Measurements from ENCODE around the gene SNAP25.
A peak's percentile ranks its signal among the peaks of the same experiment; 100 is the strongest.

The SNAP25 gene

GRCh38 chr20:10216146-10216791 is 2.4 kb upstream of the SNAP25 start:
- DNase-seq (ENCODE audit: extremely low read depth, low read depth) = no peak
- no peak for TF ChIP-seq CTCF (IDR thresholded peaks at IDR 0.05; ENCODE audit: low read depth, low read length, missing control alignments)
- no peak overlapping the region for H3K4me3 ChIP-seq (replicated peaks; ENCODE audit: low read depth, low read length)

- TF ChIP-seq CTCF (IDR thresholded peaks at IDR 0.05; ENCODE audit: low read depth, low read length, missing control alignments) = no peak
- H3K4me3 ChIP-seq (replicated peaks; ENCODE audit: low read depth, low read length) = no peak overlapping the region; the same call in 1 of the 2 replicates
These were observed 764 bp upstream of the SNAP25 start for GRCh38 chr20:10217721-10218410.

GRCh38 chr20:10219452-10219791 is 792 bp downstream of the SNAP25 start:
- no peak for DNase-seq (ENCODE audit: extremely low read depth, low read depth)
- no peak for TF ChIP-seq CTCF (IDR thresholded peaks at IDR 0.05; ENCODE audit: low read depth, low read length, missing control alignments)
- no peak overlapping the region for H3K4me3 ChIP-seq (replicated peaks; ENCODE audit: low read depth, low read length)

More at GRCh38 chr20:10217721-10218410, 764 bp upstream of the SNAP25 start:
- no peak for DNase-seq (ENCODE audit: extremely low read depth, low read depth)

GRCh38 chr20:10219993-10220750 is 1.5 kb downstream of the SNAP25 start:
- no peak for TF ChIP-seq CTCF (IDR thresholded peaks at IDR 0.05; ENCODE audit: low read depth, low read length, missing control alignments)
- no peak for DNase-seq (ENCODE audit: extremely low read depth, low read depth)
- no peak overlapping the region for H3K4me3 ChIP-seq (replicated peaks; ENCODE audit: low read depth, low read length)

- no peak for DNase-seq (ENCODE audit: extremely low read depth, low read depth)
- H3K4me3 ChIP-seq (replicated peaks; ENCODE audit: low read depth, low read length) = no peak overlapping the region
- no peak for TF ChIP-seq CTCF (IDR thresholded peaks at IDR 0.05; ENCODE audit: low read depth, low read length, missing control alignments)
These were observed 2.4 kb downstream of the SNAP25 start for GRCh38 chr20:10221021-10221420.

- TF ChIP-seq CTCF (IDR thresholded peaks at IDR 0.05; ENCODE audit: low read depth, low read length, missing control alignments) = peak; percentile 36
- H3K4me3 ChIP-seq (replicated peaks; ENCODE audit: low read depth, low read length) = no peak overlapping the region
- no peak for DNase-seq (ENCODE audit: extremely low read depth, low read depth)
These were observed 6.9 kb downstream of the SNAP25 start for GRCh38 chr20:10225439-10226060.

Data from HFF-Myc (cell line).